AG10803 (cell line): Measurements from ENCODE around the gene BTN1A1.

ENCODE experiments used
- DNase-seq: peaks from one replicate; pipeline ENCODE4 v3.0.0; 2010; ENCODE audit warnings: low read depth
- H3K4me3 ChIP-seq: 2 replicates; pipeline ENCODE4 v1.5.1; 2011; ENCODE audit warnings: mild to moderate bottlenecking, low read length, control low read depth
- CTCF ChIP-seq: conservative IDR thresholded peaks from 2 replicates; pipeline ENCODE4 v1.5.1; 2011; ENCODE audit warnings: mild to moderate bottlenecking, low read length, control low read depth, inconsistent platforms

BTN1A1 gene

GRCh38 chr6:26524722-26525370 is 24.7 kb downstream of the BTN1A1 start:
- DNase-seq: no peak
- TF ChIP-seq CTCF: no peak
- H3K4me3 ChIP-seq: no peak overlapping the region

- TF ChIP-seq CTCF: no peak
- DNase-seq: no peak
- H3K4me3 ChIP-seq: no peak overlapping the region
Measured at GRCh38 chr6:26525838-26526237, 25.7 kb downstream of the BTN1A1 start.

- no peak for TF ChIP-seq CTCF
- no peak for DNase-seq
- H3K4me3 ChIP-seq: no peak overlapping the region
Measured at GRCh38 chr6:26526928-26527327, 26.8 kb downstream of the BTN1A1 start.

GRCh38 chr6:26530203-26530602 is 30.1 kb downstream of the BTN1A1 start:
- DNase-seq: no peak
- no peak for TF ChIP-seq CTCF
- no peak overlapping the region for H3K4me3 ChIP-seq

GRCh38 chr6:26531897-26532296 is 31.8 kb downstream of the BTN1A1 start:
- no peak for DNase-seq
- TF ChIP-seq CTCF: no peak
- no peak overlapping the region for H3K4me3 ChIP-seq

GRCh38 chr6:26532699-26533531 is 32.8 kb downstream of the BTN1A1 start:
- peak overlapping the region; percentile 68 for H3K4me3 ChIP-seq
- no peak for TF ChIP-seq CTCF
- DNase-seq: peak; percentile 87

GRCh38 chr6:26533532-26533931 is 33.4 kb downstream of the BTN1A1 start:
- peak overlapping the region; percentile 68 for H3K4me3 ChIP-seq
- TF ChIP-seq CTCF: no peak
- DNase-seq: no peak
